Neuronal stem cell (in vitro differentiated cells): ENCODE measurements around the gene BRD3.

Source experiments
- DNase-seq: peaks from one replicate; pipeline ENCODE4 v3.0.0-alpha.2; 2013; ENCODE audit warnings: low spot score
- H2AFZ ChIP-seq: one replicate; pipeline ENCODE4 v1.6.1; 2013; ENCODE audit warnings: mild to moderate bottlenecking, low read length, inconsistent platforms
- H2AK5ac ChIP-seq: 2 replicates; pipeline ENCODE4 v1.6.1; 2013; ENCODE audit warnings: low read depth, mild to moderate bottlenecking, inconsistent platforms, low read length, moderate library complexity, mixed read lengths
- H2BK120ac ChIP-seq: 2 replicates; pipeline ENCODE4 v1.6.1; 2013; ENCODE audit warnings: low read depth, mild to moderate bottlenecking, inconsistent platforms, low read length, moderate library complexity, mixed read lengths
- H2BK12ac ChIP-seq: one replicate; pipeline ENCODE4 v1.6.1; 2013; ENCODE audit warnings: low read length, inconsistent platforms
- H2BK15ac ChIP-seq: 2 replicates; pipeline ENCODE4 v1.6.1; 2013; ENCODE audit warnings: mild to moderate bottlenecking, low read length, inconsistent platforms, mixed read lengths
- H2BK5ac ChIP-seq: one replicate; pipeline ENCODE4 v1.6.1; 2013; ENCODE audit warnings: inconsistent platforms, mild to moderate bottlenecking, low read length, moderate library complexity
- H3K14ac ChIP-seq: one replicate; pipeline ENCODE4 v1.6.1; 2013; ENCODE audit warnings: low read length, inconsistent platforms
- H3K18ac ChIP-seq: 2 replicates; pipeline ENCODE4 v1.6.1; 2013; ENCODE audit warnings: low read length, inconsistent platforms
- H3K23ac ChIP-seq: 2 replicates; pipeline ENCODE4 v1.6.1; 2013; ENCODE audit warnings: low read depth, mild to moderate bottlenecking, mixed read lengths, low read length, inconsistent platforms; ENCODE audit not compliant: poor library complexity
- H3K27ac ChIP-seq: replicated peaks from 3 replicates; pipeline ENCODE4 v1.5.1; 2013; ENCODE audit warnings: low read length, inconsistent platforms
- H3K27me3 ChIP-seq, 3 experiments: 2 replicates each; pipeline ENCODE4 v1.6.1; 2013; ENCODE audit warnings: low read length in 3 of 3, mild to moderate bottlenecking in 2 of 3, inconsistent platforms in 1 of 3, low read depth in 1 of 3, mixed read lengths in 1 of 3, moderate library complexity in 1 of 3; ENCODE audit not compliant: control insufficient read depth in 3 of 3, insufficient read depth in 3 of 3
- H3K36me3 ChIP-seq, 2 donors: replicated peaks in 1 of 2; 2 replicates each; pipeline ENCODE4 v1.6.1; 2013; ENCODE audit warnings: low read length in 2 of 2; ENCODE audit not compliant: control insufficient read depth in 2 of 2, insufficient read depth in 2 of 2
- H3K4ac ChIP-seq: 2 replicates; pipeline ENCODE4 v1.6.1; 2013; ENCODE audit warnings: inconsistent platforms, mild to moderate bottlenecking, low read length, moderate library complexity
- H3K4me1 ChIP-seq, 2 donors: 1 replicate in 1 of 2; 2 replicates in 1 of 2; pipeline ENCODE4 v1.6.1; 2013; ENCODE audit warnings: low read length in 2 of 2, low read depth in 1 of 2; ENCODE audit not compliant: control insufficient read depth in 2 of 2, insufficient read depth in 1 of 2
- H3K4me2 ChIP-seq: one replicate; pipeline ENCODE4 v1.6.1; 2013; ENCODE audit warnings: mild to moderate bottlenecking, low read length, inconsistent platforms; ENCODE audit not compliant: insufficient read depth, poor library complexity, severe bottlenecking
- H3K4me3 ChIP-seq, 2 donors: 2 replicates each; pipeline ENCODE4 v1.5.1; 2013; ENCODE audit warnings: low read length in 2 of 2, mild to moderate bottlenecking in 2 of 2, inconsistent platforms in 1 of 2, moderate library complexity in 1 of 2
- H3K79me1 ChIP-seq: one replicate; pipeline ENCODE4 v1.6.1; 2013; ENCODE audit warnings: low read depth, mild to moderate bottlenecking, inconsistent platforms, low read length, moderate library complexity
- H3K9ac ChIP-seq: one replicate; pipeline ENCODE4 v1.6.1; 2013; ENCODE audit warnings: mild to moderate bottlenecking, low read depth, low read length, inconsistent platforms; ENCODE audit not compliant: poor library complexity
- H3K9me3 ChIP-seq, 2 donors: replicated peaks in 1 of 2; 2 replicates each; pipeline versions ENCODE3 to v1.6.1; 2013; ENCODE audit warnings: low read length in 2 of 2, mild to moderate bottlenecking in 2 of 2, inconsistent platforms in 1 of 2, low read depth in 1 of 2, mixed read lengths in 1 of 2, moderate library complexity in 1 of 2; ENCODE audit not compliant: control insufficient read depth in 2 of 2, insufficient read depth in 1 of 2
- H4K8ac ChIP-seq: one replicate; pipeline ENCODE4 v1.6.1; 2013; ENCODE audit warnings: low read depth, mild to moderate bottlenecking, inconsistent platforms, low read length, moderate library complexity
- H4K91ac ChIP-seq: one replicate; pipeline ENCODE4 v1.6.1; 2013; ENCODE audit warnings: low read length, low read depth, mild to moderate bottlenecking, inconsistent platforms; ENCODE audit not compliant: poor library complexity
- WGBS, 2 donors: extraction: QIAGEN DNeasy Blood & Tissue Kit; methylation state at CpG; one replicate each; pipeline ENCODE4 v1.1.7; 2013; ENCODE audit warnings: missing lambda C conversion rate in 2 of 2, mixed read lengths in 1 of 2; ENCODE audit not compliant: insufficient read length in 2 of 2, insufficient replicate concordance in 1 of 2; ENCODE audit errors: extremely low coverage in 2 of 2; 5-methylcytosine and 5-hydroxymethylcytosine counted together

Gene BRD3

DNA sequence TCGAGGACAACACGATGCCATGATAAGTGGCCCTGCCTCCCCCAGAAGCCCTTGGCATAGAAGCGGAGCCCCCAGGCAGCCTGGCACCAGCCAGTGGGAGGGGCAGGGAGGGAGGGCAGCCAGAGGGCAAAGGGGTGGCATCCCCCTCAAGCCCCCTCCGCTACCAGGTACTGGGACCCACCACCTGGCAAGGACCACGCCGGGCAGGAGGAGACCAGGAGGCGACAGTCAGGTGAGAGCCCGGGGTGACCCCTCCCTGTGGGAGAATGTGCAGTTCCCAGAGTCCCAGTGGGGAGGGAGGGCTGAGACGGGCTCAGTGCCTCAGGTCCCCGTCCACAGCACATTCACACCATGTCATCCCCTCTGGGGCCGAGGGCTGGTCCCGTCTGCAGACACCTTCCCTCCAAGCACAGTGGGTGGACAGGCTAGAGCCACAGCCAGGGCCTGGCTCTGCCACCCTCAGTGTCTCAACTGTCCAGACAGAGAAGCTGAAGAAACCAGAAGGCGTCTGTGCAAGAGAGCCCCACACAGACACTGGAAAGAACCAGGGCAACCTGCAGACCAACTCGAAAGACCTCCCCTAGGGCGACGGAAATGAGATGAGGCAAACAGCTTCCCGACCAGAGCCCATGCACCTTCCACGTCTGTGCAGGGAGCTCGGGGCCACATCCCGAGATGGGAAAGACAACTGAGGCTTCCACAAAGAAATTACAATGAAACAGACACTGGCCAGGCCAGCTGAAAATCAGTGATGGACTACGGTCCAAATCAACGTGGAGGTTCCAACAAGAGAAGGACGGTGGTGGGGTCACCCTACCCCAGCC is 11.1 kb downstream of the BRD3 start:
- peak overlapping the region in 1 of 2 donors; percentile 37 for H3K4me3 ChIP-seq
- no peak for DNase-seq

GRCh38 chr9:134055981-134056461 is 11.8 kb downstream of the BRD3 start:
- Histone ChIP-seq H3K14ac (peak overlapping the region; percentile 40), H2BK12ac (no peak overlapping the region)
- no CpG with 5 or more reads among the region's 13 CpGs for WGBS, 2 donors

More for the DNA sequence above, 11.1 kb downstream of the BRD3 start:
- Histone ChIP-seq H2BK12ac (no peak overlapping the region), H3K23ac (peak overlapping the region; percentile 85), H3K18ac (peak overlapping the region; percentile 83), H3K79me1 (peaks cover 65% of the 10 kb centered on the region), H3K27ac (no peak overlapping the region), H2BK120ac (no peak overlapping the region), H4K8ac (no peak overlapping the region), H2BK5ac (peak overlapping the region; percentile 53), H3K14ac (peak overlapping the region; percentile 63), H3K9me3 (no peaks in the 10 kb centered on the region), H3K36me3 (peaks cover 13 to 45% of the 10 kb centered on the region in 2 donors), H2AK5ac (no peak overlapping the region), H3K27me3 (no peaks in the 10 kb centered on the region), H2AFZ (no peak overlapping the region), H2BK15ac (no peak overlapping the region), H3K4me2 (no peak overlapping the region), H3K4ac (no peak overlapping the region), H3K4me1 (peaks cover 5 to 33% of the 10 kb centered on the region in 2 donors), H4K91ac (no peak overlapping the region), H3K9ac (peak overlapping the region; percentile 77)
- no CpG with 5 or more reads among the region's 23 CpGs for WGBS, 2 donors

GRCh38 chr9:134054891-134055811 is 12.7 kb downstream of the BRD3 start:
- H4K91ac ChIP-seq = no peak overlapping the region
- no peak for DNase-seq
- H3K4me3 ChIP-seq = no peak overlapping the region
- peak overlapping the region; percentile 95 for H3K14ac ChIP-seq
- H4K8ac ChIP-seq = no peak overlapping the region
- peaks cover 5 to 28% of the 10 kb centered on the region in 2 donors for H3K4me1 ChIP-seq
- H3K9ac ChIP-seq = no peak overlapping the region
- no peak overlapping the region for H3K27ac ChIP-seq
- peak overlapping the region; percentile 43 for H3K23ac ChIP-seq
- no peak overlapping the region for H2BK120ac ChIP-seq
- peak overlapping the region; percentile 58 for H3K18ac ChIP-seq
- H3K79me1 ChIP-seq = peaks cover 62% of the 10 kb centered on the region
- no peak overlapping the region for H3K4me2 ChIP-seq
- no peaks in the 10 kb centered on the region for H3K27me3 ChIP-seq
- H2AFZ ChIP-seq = no peak overlapping the region
- H2AK5ac ChIP-seq = no peak overlapping the region
- H2BK12ac ChIP-seq = peak overlapping the region; percentile 49
- no CpG with 5 or more reads among the region's 28 CpGs for WGBS, 2 donors
- H2BK15ac ChIP-seq = no peak overlapping the region
- peak overlapping the region; percentile 53 for H3K4ac ChIP-seq
- H3K9me3 ChIP-seq = no peaks in the 10 kb centered on the region
- H3K36me3 ChIP-seq = peaks cover 27 to 56% of the 10 kb centered on the region in 2 donors
- no peak overlapping the region for H2BK5ac ChIP-seq

More at GRCh38 chr9:134055981-134056461, 11.8 kb downstream of the BRD3 start:
- Histone ChIP-seq H3K4ac (no peak overlapping the region), H3K4me3 (no peak overlapping the region), H4K8ac (no peak overlapping the region), H2AFZ (no peak overlapping the region), H3K9ac (no peak overlapping the region), H3K27me3 (no peaks in the 10 kb centered on the region), H3K9me3 (no peaks in the 10 kb centered on the region), H3K18ac (no peak overlapping the region), H2BK15ac (no peak overlapping the region), H3K4me2 (no peak overlapping the region), H2BK120ac (no peak overlapping the region), H3K4me1 (peaks cover 5 to 31% of the 10 kb centered on the region in 2 donors), H2BK5ac (no peak overlapping the region), H2AK5ac (no peak overlapping the region), H3K23ac (no peak overlapping the region), H3K79me1 (peaks cover 62% of the 10 kb centered on the region), H3K36me3 (peaks cover 19 to 51% of the 10 kb centered on the region in 2 donors), H3K27ac (no peak overlapping the region), H4K91ac (no peak overlapping the region)
- no peak for DNase-seq
